HG02852 (cell line): ENCODE measurements around the gene ALDH3A1.
"Not testable (repeated sequence)": the region's sequence is repeated elsewhere in the genome, so short reads cannot be mapped to it uniquely, and the experiment has no call there.

Experiments used
- ATAC-seq: cut with Tn5 transposase; IDR thresholded peaks from one replicate; pipeline ENCODE4 v1.9.1; 2021; ENCODE audit warnings: mild to moderate bottlenecking, moderate library complexity; ENCODE audit not compliant: unreplicated experiment

Gene ALDH3A1

DNA sequence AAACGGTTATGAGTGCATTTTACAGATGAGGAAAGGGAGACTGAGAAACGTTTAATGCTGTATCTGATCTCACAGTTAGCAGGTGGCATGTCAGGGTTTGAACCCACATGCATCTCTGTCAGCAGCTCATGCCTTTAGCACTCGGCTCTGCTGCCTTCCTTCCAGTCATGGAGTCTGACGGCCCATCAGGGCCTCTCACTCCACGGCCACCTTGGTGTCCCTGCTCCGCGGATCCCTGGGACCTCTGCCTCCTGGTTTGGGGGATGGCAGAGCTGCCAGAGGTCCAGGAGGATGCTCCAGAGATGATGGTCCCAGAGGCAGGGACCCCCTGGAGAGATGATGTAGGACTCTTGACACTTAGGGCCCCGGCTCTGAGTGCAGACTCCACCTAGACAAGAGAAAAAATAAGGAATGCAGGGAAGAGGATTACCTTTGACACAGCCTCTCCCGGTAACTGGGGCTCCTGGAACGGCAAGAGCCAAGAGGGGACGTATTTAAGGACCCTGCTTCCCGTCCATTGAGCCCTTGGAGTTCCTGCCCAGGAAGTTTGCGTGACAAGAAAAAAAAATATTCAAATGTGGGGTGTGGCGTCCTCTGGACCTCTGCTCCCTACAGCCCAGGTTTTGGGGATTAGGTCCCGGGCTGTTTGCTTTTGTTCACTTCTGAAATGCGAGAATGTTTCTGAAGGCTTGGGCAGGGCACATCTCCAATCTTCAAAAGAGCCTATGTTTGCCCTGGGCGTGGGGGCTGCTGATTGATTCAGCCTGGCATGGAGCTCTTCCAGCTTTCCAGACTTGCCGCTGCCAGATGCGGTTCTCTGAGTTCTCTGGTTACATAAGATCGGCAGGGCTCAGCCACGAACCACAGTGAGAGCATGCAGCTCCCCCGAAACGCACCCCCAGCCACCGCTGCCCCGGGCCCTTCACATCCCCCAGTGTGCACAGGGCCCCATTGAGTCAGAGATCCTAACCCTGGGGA lies at the start of gene ALDH3A1:
Gene ALDH3A1 (minus strand): TSS at position 470 of the 978 bp plus-strand sequence. CDS start 3,169 bp downstream, outside the sequence.
- no peak for ATAC-seq

DNA sequence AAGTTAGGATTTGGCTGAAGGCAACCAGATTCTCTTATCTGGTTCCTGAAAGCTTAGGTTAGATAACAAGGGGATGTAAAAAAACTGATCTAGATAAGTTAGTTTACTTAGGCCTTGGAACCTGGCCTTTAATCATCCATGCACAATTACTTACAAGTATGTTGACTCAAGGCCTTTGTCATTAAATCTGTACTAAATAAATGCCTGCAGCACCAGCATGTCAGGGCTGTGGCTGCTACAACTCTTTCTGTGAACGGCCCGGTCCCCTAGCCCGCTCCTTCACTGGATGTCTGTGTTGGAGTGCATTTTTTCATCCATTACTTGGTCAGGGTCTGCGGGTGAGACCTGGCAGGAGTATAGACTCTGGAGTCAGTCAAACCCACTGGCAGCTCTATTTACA lies 48.4 kb upstream of the ALDH3A1 start:
- no peak for ATAC-seq

DNA sequence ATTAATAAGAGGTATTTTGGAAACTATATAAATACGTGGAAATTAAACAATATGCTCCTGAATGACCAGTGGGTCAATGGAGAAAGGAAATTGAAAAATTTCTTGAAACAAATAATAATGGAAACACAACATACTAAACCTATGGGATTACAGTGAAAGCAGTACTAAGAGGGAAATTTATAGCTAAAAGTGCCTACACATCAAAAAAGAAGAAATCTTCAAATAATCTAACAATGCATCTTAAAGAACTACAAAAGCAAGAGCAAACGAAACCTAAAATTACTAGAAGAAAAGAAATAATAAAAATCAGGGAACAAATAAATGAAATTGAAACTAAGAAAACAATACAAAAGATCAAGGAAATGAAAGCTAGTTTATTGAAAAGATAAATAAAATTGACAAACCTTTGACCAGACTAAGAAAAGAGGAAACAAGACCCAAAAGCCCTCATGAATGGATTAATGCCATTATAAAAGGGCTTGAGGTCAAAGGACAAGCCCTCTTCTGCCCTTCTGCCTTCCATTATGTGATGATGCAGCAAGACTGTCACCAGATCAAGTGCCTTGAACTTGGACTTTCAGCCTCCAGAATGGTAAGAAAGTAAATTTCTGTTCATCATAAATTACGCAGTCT lies 43.9 kb upstream of the ALDH3A1 start:
- ATAC-seq = no peak

DNA sequence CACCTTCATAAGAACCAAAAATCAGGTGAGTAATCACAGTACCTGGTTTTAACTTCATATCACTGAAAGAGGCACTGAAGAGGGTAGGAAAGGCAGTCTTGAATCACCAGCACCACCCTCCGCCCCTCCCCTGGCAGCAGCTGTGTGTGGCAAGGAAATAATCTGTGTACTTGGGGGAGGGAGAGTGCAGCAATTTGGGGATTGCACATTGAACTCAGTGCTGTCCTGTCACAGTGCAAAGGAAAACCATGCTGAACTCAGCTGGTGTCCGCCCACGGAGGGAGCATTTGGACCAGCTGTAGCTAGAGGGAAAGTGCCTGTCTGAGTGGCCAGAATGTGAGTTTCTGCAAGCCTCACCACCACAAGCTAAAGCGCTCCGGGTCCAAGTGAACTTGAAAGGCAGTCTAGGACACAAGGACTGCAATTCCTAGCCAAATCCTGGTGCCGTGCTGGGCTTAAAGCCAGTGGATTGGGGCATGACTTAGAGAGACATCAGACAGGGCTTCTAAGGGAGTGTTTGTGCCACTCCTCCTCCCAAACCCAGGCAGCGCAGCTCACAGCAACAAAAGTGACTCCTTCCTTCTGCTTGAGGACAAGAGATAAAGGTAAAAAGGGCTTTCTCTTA lies 39.7 kb upstream of the ALDH3A1 start:
- no peak for ATAC-seq

DNA sequence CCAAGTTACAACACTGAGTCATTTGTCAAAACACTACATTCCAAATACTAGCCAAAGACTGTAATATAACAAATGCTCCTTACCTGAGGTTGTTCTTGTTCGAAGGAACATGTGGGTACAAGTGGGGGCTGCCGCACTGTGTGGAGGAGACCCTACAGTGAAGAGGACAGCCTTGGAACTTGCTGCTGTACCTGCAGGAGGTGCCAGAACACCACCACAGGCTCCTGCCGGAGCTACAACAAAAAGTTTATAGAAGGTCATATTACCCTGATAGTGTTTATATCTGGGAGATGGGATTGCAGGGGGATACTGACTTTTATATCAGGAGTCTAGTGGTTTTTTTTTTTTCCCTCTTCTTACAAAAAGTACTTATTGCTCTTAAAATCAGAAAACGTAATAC lies 37.8 kb upstream of the ALDH3A1 start:
- no peak for ATAC-seq

DNA sequence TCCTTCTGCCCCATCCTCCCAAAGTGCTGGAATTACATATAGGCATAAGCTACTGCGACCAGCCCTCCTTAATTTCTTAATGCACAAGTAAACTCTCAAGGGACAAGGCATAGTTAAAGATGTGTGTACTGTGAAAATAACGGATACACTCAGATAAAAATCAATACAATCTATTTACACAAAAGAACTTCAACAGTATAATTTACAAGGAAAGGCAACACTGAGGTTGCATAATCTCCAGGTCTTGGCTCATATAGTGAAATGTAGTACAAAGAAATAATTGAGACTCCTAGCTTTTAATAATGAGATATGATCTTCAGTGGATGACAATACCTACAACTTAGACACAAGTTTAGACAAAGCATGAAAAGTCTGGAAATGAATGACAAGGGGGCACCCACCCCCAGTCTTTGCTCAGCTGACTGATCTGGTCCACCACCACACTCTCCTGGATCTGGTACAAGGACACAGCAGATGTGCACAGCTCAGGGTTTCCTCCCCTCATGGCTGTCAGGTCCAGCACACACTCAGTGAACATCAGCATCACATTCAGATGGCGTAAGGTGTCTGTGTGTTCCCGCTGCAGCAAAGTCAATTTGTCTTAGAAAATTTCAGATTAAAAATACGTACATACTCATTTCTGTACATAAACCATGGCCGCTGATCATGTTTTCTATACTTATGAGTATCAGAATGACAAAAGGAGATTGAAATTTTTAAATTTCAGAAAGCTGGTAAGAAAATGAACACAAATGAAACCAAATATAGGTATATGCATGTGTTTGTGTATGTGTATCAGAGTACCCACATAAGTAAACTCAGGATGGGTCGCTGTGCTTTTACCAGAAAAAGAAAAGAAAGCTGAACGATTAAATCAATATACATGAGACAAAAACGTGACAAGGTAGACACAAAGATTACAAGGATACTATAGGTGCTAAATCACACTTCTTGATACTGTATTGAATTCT lies 33.7 kb upstream of the ALDH3A1 start:
- no peak for ATAC-seq

DNA sequence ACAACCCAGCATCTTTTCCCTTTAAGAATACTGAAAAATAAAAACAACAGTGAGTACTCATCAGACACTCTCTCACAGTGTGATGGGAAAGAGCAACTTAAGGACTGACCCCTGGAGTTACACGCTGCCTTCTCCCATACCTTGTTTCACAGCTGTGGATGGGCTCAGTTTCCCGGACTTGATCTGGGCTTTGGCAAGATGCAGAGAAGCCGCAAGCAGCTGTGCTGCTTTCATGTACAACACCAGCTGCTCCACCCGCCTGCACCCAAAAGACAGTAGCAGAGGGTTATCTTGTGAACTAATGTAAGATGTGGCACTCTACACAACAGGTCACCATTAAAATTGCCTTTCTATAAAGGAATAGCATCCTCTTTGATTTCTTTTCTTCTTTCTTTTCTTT lies 32.7 kb upstream of the ALDH3A1 start:
- no peak for ATAC-seq

DNA sequence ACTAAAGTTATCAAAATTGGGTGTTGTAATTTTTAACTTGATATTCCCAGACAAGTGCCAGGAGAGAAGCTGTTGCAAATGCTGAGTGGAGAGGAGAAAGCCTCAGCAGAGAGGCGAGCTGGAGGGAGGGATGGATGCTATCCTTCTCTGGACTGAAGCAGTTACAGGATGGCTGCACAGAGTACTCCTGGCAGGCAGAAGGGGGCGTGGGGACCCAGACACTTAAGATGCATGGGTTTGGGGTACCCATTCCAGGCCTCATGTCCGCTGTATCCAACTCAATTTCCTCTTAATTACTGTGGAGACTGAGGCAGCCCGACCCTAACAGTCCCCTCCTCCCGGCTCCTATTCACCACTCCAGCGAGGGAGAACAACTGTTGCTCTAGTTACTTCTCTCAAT lies 25.4 kb upstream of the ALDH3A1 start:
- ATAC-seq = no peak

DNA sequence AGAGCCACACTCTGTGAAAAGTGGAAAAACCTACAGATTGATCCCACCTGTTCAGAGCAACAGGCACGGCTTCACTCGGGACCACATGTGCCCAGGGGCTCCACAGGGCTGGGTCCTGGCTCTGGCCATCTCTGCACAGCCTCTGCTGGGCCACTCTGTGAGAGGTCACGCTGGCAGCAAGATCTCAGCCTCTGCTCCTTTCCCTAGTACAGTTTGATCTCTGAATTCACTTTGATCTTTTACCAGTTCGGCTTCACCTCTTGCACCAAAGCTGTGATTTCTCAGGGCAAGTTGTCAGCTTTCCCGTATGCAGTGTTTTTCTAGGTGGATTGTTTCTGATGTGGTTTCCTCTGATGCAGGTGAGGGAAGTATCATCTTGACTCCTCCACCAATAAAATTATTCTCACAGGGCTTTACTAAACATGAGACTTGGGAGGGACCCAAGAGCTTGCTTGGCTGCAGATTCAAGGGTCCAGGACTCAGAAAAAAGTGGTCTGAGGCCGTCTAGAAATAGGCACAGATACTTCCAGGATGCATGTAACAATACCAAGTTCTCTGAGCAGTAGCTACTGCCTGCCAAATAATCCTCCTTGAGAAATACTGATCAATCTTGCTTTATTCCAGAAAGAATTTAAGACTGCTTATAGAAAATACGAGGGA lies 24.0 kb upstream of the ALDH3A1 start:
- ATAC-seq = no peak

DNA sequence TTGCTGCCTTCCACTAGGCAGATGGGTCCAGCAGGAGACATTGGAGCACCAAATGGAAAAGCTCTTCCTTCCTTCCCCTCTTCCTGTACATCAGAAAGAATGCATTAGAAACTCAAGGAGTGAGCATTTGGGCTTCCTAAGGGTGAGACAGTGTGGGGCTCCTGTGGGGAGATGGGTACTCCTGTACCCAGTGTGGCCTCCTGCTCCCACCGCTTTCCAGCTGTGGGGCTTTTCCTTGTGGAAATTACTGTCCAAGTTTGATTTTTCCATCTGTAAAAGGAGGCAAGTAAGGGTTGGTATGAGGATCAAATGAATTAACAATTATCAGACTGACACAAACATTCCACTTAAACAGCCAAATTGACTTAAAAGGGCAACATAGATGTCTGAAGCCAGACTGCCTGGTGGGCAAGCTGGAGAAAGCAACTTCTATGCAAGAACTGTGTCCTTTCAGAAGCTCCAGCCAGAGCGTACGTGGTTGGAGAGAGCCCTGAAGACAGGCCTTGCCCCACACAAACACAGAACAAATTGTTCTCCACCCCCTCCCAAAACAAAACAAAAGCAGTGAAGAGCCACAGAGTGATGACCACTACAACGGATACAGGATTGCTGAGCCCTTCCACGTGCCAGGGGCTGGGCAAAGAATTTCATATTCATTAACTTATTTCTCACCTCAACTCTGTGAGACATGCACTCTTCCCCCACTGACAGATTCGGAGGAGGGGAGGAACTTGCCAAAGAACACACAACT lies 23.1 kb upstream of the ALDH3A1 start:
- ATAC-seq = no peak

DNA sequence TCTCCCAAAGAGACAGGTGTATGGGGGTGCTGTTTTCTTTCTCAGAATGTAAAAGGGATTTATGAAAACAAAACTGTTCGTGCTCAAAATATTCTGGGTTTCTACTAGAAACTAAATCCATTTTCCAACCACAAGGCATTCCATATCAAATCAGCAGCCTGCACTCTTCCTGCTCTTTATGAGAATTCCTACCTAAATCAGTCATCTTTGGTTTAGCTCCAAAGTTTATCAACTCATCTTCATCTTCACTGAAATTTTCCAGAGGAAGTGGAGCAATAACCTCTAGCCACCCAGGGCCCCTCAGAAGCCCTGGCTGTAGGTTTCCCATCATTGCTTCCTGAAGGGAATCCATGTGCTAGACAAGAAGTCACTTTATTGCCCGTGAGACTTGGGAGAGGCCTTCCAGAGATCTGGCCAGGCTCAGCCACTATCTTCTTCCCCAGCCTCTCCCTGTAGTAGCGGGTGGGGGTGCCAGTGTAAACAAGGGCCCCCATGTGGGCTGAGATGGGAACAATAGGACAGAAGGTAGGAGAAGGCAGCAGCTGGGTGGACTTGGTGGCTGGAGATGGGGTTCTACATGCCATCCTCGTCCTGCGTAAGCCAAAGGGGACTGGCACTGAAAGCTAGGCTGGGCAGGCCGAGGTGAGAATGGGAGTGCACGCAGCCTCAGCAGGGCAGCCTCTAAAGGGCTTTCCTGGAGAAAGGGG lies 22.0 kb upstream of the ALDH3A1 start:
- no peak for ATAC-seq

DNA sequence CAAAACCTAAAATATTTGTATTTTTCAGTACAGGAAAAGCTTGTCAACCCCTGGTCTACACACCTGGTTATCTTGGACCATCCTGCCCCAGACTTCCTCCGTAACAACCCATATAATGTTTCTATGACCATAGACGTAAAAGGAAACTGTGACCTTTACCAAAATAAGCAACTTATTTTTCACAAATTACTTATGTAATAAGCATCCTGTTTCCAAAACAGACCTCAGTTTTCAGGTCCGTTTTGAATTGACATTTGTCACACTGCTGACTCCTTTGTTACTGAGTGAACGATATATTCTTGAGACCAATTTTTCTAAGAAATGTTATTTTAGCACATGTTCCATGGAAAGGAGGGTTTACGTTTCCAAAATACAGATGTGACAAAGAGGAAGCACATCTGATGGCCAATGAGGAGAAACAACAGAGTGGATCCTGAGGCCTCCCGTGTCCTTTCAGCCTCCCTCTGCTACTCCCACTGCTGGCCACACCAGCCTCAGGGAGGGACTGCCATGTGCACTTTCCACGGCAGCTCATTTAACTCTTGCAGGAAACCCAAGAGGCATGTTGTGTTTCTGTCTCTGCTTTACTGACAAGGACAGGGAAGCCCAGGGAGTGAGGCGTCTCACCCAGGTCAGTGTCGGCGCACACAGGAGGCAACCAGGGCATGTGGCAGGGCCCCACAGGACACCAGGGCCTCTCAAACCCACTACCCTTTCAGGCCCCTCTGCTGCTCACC lies 20.1 kb upstream of the ALDH3A1 start:
- no peak for ATAC-seq

DNA sequence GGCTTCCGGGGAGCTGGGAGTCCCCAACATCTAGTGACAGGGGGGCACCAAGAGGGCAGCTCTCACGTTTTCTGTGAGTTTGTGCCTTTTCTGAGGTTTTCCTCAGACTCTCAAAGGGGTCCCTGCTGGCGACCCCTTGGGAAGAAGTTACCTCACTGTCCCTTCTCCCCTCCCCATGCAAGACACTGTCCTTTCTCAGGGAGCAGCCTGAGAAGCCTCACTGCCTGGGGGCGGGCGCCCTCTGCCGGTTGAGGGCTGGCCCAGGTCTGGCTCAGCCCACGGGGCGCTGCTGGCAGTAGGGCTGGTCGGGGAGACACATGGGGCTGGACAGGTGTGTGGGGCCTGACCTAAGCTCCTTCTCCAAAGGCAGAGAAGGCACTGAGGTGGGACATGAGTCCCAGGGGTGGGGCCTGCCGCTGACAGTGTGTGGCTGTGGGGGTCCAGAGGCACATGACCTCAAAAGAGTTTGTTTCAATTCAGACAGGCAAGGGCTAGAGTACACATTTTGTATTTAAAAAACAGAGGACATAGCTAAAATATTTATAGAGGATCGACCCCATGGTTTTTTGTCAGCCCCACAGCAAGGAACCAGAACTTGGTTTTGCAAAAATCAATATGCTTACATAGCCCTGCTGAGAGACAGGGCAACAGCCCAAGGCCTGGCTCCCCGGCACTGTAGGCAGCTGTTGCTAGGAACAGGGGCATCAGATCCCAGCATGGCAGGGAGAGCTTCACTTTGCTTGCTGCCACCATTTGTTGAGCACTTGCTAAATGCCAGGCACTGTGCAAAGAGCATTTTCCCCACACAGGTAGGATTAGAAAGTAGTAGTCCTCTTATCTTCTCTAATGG lies 18.5 kb upstream of the ALDH3A1 start:
- ATAC-seq = no peak

DNA sequence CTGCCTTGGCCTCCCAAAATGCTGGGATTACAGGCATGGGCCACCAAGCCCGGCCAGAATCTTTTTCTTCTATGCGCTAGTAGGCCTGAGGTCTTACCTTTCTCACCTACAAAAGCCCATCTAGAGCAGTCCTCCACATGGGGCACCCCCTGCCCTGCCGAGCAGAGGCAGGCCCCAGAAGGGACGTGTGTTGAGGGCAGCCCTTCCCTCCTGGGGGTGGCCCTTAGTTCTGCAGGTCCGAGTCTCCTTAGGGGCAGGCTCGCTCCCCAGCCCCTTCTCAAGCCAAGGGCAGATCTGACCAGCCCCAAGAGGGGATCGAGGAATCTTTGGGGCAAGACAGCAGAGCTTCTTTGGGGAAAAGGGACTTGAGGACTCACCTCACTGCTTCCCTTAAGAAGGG lies 17.9 kb upstream of the ALDH3A1 start:
- no peak for ATAC-seq

DNA sequence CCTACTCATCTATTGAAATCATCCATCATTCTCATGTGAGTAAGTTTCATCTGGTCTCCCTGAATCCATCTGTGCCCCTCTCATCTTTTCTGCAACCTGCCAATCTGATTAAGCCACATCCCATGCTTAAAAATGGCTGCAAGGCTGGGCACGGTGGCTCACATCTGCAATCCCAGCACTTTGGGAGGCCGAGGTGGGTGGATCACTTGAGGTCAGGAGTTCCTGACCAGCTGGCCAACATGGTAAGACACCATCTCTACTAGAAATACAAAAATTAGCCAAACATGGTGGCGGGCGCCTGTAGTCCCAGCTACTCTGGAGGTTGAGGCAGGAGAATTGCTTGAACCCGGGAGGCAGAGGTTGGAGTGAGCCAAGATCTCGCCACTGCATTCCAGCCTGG lies 15.9 kb upstream of the ALDH3A1 start:
- ATAC-seq = not testable (repeated sequence)

DNA sequence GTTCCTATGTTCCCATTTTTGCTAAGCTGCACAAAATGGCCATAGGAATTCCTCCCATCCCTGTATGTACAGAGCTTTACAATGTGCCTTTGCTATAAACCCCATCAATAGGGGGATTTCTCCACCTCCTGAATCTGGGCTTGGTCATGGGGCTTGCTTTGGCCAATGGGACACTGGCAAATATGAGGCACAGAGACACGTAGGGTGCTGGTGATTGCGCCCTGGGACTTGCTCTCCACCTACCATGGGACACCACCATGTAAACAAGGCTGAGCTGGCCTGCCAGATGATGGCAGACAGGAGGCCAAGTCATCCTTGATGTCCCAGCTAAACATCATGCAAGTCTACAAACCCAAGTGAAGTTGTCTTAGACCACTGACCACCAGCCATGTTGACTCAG lies 15.3 kb upstream of the ALDH3A1 start:
- no peak for ATAC-seq

DNA sequence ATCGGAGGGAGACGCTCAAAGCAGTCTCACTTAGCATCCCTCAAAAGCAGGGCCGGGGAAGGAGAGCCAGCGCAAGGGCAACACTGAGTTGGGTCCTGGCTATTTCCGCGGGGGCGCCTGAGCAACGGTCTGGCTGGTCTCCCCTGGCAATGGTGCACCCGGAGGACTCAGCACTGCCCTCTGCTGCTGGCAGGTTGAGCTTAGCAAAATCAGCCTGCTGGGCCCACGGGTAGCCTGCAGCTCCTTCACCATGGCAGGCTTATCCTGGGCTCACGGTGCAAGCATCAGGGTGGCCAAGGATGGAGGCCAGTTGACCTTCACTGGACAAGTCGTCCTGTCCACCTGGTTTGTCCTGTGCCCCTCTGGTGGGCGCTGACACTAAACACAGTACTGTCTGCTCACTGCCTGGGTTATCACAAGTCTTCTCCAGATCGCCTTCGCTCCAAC lies 14.4 kb upstream of the ALDH3A1 start:
- ATAC-seq = no peak
